H9 (cell line): Measurements from ENCODE around the gene EN1. TPM values are rescaled to one million over a fixed set of nuclear protein-coding genes. Genes with fewer than 3 reads are reported as not detected.

Experiments used
- DNase-seq: peaks from one replicate; pipeline ENCODE4 v3.0.0-alpha.2; 2017
- H2AFZ ChIP-seq: one replicate; pipeline ENCODE4 v1.6.1; 2013; ENCODE audit warnings: mild to moderate bottlenecking, low read length, control low read depth, moderate library complexity
- H2AK5ac ChIP-seq: 2 replicates; pipeline ENCODE4 v1.6.1; 2013; ENCODE audit warnings: low read length, control low read depth, mixed read lengths; ENCODE audit not compliant: insufficient read length
- H2BK120ac ChIP-seq: one replicate; pipeline ENCODE4 v1.6.1; 2013; ENCODE audit warnings: low read depth, mild to moderate bottlenecking, low read length, control low read depth, inconsistent platforms; ENCODE audit not compliant: poor library complexity, severe bottlenecking
- H2BK12ac ChIP-seq: 2 replicates; pipeline ENCODE4 v1.6.1; 2013; ENCODE audit warnings: low read length, control low read depth, mixed read lengths, low read depth; ENCODE audit not compliant: insufficient read length
- H2BK15ac ChIP-seq: 2 replicates; pipeline ENCODE4 v1.6.1; 2013; ENCODE audit warnings: low read depth, low read length, control low read depth
- H2BK20ac ChIP-seq: one replicate; pipeline ENCODE4 v1.6.1; 2013; ENCODE audit warnings: low read depth, mild to moderate bottlenecking, low read length, control low read depth, inconsistent platforms; ENCODE audit not compliant: poor library complexity, severe bottlenecking
- H2BK5ac ChIP-seq: 2 replicates; pipeline ENCODE4 v1.6.1; 2013; ENCODE audit warnings: low read length, control low read depth, mixed read lengths; ENCODE audit not compliant: insufficient read length
- H3K14ac ChIP-seq: 2 replicates; pipeline ENCODE4 v1.6.1; 2013; ENCODE audit warnings: low read length, control low read depth; ENCODE audit not compliant: insufficient read depth
- H3K18ac ChIP-seq: 2 replicates; pipeline ENCODE4 v1.6.1; 2013; ENCODE audit warnings: low read depth, mild to moderate bottlenecking, mixed read lengths, low read length, control low read depth; ENCODE audit not compliant: insufficient read length
- H3K23ac ChIP-seq: 2 replicates; pipeline ENCODE4 v1.6.1; 2013; ENCODE audit warnings: low read length, control low read depth, mixed read lengths, low read depth; ENCODE audit not compliant: insufficient read length
- H3K23me2 ChIP-seq: 2 replicates; pipeline ENCODE4 v1.6.1; 2013; ENCODE audit warnings: low read depth, mild to moderate bottlenecking, mixed read lengths, low read length, control low read depth; ENCODE audit not compliant: insufficient read length, poor library complexity, severe bottlenecking
- H3K27ac ChIP-seq: 2 replicates; pipeline ENCODE4 v1.5.1; 2013; ENCODE audit warnings: low read length, control low read depth, mixed read lengths, low read depth; ENCODE audit not compliant: insufficient read length
- H3K27me3 ChIP-seq: 2 replicates; pipeline ENCODE4 v1.6.1; 2013; ENCODE audit warnings: low read length, control low read depth, inconsistent platforms; ENCODE audit not compliant: insufficient read depth
- H3K4ac ChIP-seq: 2 replicates; pipeline ENCODE4 v1.6.1; 2013; ENCODE audit warnings: low read depth, mild to moderate bottlenecking, control low read depth, inconsistent platforms, low read length, moderate library complexity
- H3K4me1 ChIP-seq: 2 replicates; pipeline ENCODE4 v1.6.1; 2013; ENCODE audit warnings: low read length, control low read depth, inconsistent platforms; ENCODE audit not compliant: insufficient read depth
- H3K4me2 ChIP-seq: 2 replicates; pipeline ENCODE4 v1.6.1; 2013; ENCODE audit warnings: low read length, control low read depth, mixed read lengths; ENCODE audit not compliant: insufficient read length, insufficient read depth
- H3K56ac ChIP-seq: 2 replicates; pipeline ENCODE4 v1.6.1; 2013; ENCODE audit warnings: low read depth, mild to moderate bottlenecking, mixed read lengths, low read length, control low read depth; ENCODE audit not compliant: insufficient read length
- H3K79me1 ChIP-seq: 2 replicates; pipeline ENCODE4 v1.6.1; 2013; ENCODE audit warnings: low read depth, mild to moderate bottlenecking, moderate library complexity, low read length, control low read depth, inconsistent platforms; ENCODE audit not compliant: insufficient read depth, poor library complexity, severe bottlenecking
- H3K79me2 ChIP-seq: 2 replicates; pipeline ENCODE4 v1.6.1; 2013; ENCODE audit warnings: low read length, control low read depth, inconsistent platforms; ENCODE audit not compliant: insufficient read depth
- H3K9ac ChIP-seq: 2 replicates; pipeline ENCODE4 v1.6.1; 2013; ENCODE audit warnings: low read length, control low read depth, mixed read lengths; ENCODE audit not compliant: insufficient read length; ENCODE audit errors: extremely low read depth
- H3K9me3 ChIP-seq: one replicate; pipeline ENCODE4 v1.6.1; 2013; ENCODE audit warnings: low read depth, low read length, inconsistent platforms; ENCODE audit not compliant: control insufficient read depth
- H3T11ph ChIP-seq: one replicate; pipeline ENCODE4 v1.6.1; 2013; ENCODE audit warnings: mild to moderate bottlenecking, low read length, control low read depth, inconsistent platforms
- H4K20me1 ChIP-seq: one replicate; pipeline ENCODE4 v1.6.1; 2013; ENCODE audit not compliant: control insufficient read depth, insufficient read length, insufficient read depth
- H4K5ac ChIP-seq: 2 replicates; pipeline ENCODE4 v1.6.1; 2013; ENCODE audit warnings: low read depth, mild to moderate bottlenecking, mixed read lengths, low read length, control low read depth; ENCODE audit not compliant: insufficient read length
- H4K8ac ChIP-seq: replicated peaks from 2 replicates; pipeline ENCODE4 v1.6.1; 2013; ENCODE audit warnings: low read length, control low read depth, mixed read lengths, low read depth; ENCODE audit not compliant: insufficient read length
- H4K91ac ChIP-seq: 2 replicates; pipeline ENCODE4 v1.6.1; 2013; ENCODE audit warnings: low read depth, mild to moderate bottlenecking, moderate library complexity, mixed read lengths, low read length, control low read depth; ENCODE audit not compliant: insufficient read length
- H3K27ac Mint-ChIP-seq, 3 experiments: 2 replicates in 2 of 3; 3 replicates in 1 of 3; pipeline ENCODE4 v1.8.0; 2020 to 2021; ENCODE audit warnings: mixed read lengths in 3 of 3, mild to moderate bottlenecking in 1 of 3, moderate library complexity in 1 of 3
- H3K27me3 Mint-ChIP-seq: 2 replicates; pipeline ENCODE4 v1.8.0; 2021; ENCODE audit warnings: low read depth, mild to moderate bottlenecking, moderate library complexity, mixed read lengths
- H3K36me3 Mint-ChIP-seq, 3 experiments: 2 replicates in 2 of 3; 3 replicates in 1 of 3; pipeline ENCODE4 v1.8.0; 2020 to 2021; ENCODE audit warnings: low read depth in 3 of 3, mixed read lengths in 3 of 3; ENCODE audit not compliant: insufficient read depth in 1 of 3
- H3K4me1 Mint-ChIP-seq, 2 experiments: 2 replicates each; pipeline ENCODE4 v1.8.0; 2020; ENCODE audit warnings: mixed read lengths in 2 of 2
- H3K4me3 Mint-ChIP-seq, 2 experiments: 2 replicates in 1 of 2; 3 replicates in 1 of 2; pipeline ENCODE4 v1.8.0; 2020 to 2021; ENCODE audit warnings: mild to moderate bottlenecking in 2 of 2, mixed read lengths in 2 of 2, moderate library complexity in 1 of 2
- H3K9me3 Mint-ChIP-seq, 2 experiments: 2 replicates in 1 of 2; 3 replicates in 1 of 2; pipeline ENCODE4 v1.8.0; 2020; ENCODE audit warnings: mild to moderate bottlenecking in 2 of 2, mixed read lengths in 2 of 2, moderate library complexity in 1 of 2
- WGBS: extraction: QIAGEN DNeasy Blood & Tissue Kit; methylation state at CpG from one replicate; pipeline ENCODE4 v1.1.7; 2013; ENCODE audit warnings: missing lambda C conversion rate, low lambda C conversion rate, mixed read lengths; ENCODE audit not compliant: insufficient read length; ENCODE audit errors: extremely low coverage; 5-methylcytosine and 5-hydroxymethylcytosine counted together
- total RNA-seq: library from RNA; stranded (reverse); gene quantifications from 2 replicates; pipeline ENCODE4 v1.2.1, GENCODE V29; 2021
- TF ChIP-seq, protein P1 (sequence below): fragments of 200-600 bp; sonication (generic); conservative IDR thresholded peaks from 3 replicates; pipeline ENCODE4 v1.8.0; 2021; ENCODE audit warnings: antibody characterized with exemption, mild to moderate bottlenecking

EN1 gene
- total RNA-seq, 1 experiment from 2014 or later: not detected

DNA sequence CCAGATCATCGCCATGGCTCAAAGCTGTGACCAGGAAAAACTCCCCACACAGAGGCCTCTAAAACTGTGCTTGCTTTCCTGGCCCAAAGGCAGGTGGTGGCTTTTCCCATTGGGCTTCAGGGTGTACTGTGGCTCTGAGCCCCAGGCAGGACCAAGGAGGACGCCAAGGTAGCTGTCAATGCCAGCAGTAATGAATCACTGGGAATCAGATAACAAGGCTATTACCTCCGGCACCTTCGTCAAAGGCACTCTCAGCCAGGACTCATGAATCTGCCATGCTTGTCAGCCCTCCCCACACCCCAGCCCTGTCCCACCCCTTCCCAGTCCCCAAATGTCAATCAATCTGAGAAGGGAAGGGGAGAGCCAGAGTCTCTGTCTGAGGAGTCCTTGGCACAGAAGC lies 27.9 kb upstream of the EN1 start:
- no peak overlapping the region for H2BK15ac ChIP-seq
- peaks cover 53% of the 10 kb centered on the region for H3K27me3 Mint-ChIP-seq
- no peak overlapping the region for H3K4me2 ChIP-seq
- H3K36me3 Mint-ChIP-seq: no peaks in the 10 kb centered on the region
- H3K79me2 ChIP-seq: no peaks in the 10 kb centered on the region
- H3K27me3 ChIP-seq: no peaks in the 10 kb centered on the region; the same call in 1 of the 2 replicates
- no peaks in the 10 kb centered on the region for H3K9me3 ChIP-seq
- H3K27ac ChIP-seq: no peak overlapping the region
- no peak overlapping the region for H3K9ac ChIP-seq
- H2BK5ac ChIP-seq: no peak overlapping the region
- H2BK12ac ChIP-seq: no peak overlapping the region
- H3K4me1 ChIP-seq: no peaks in the 10 kb centered on the region
- no CpG with 5 or more reads among the region's 4 CpGs for WGBS
- H2BK120ac ChIP-seq: no peak overlapping the region
- DNase-seq: no peak
- H3K4me1 Mint-ChIP-seq: no peaks in the 10 kb centered on the region
- no peak overlapping the region for H2AK5ac ChIP-seq
- no peaks in the 10 kb centered on the region for H3K9me3 Mint-ChIP-seq
- no peak overlapping the region for H2AFZ ChIP-seq
- no peaks in the 10 kb centered on the region for H3K79me1 ChIP-seq
- no peak overlapping the region for H3K56ac ChIP-seq
- H3K27ac Mint-ChIP-seq: no peak overlapping the region
- no peak overlapping the region for H2BK20ac ChIP-seq
- TF ChIP-seq, protein P1, sequence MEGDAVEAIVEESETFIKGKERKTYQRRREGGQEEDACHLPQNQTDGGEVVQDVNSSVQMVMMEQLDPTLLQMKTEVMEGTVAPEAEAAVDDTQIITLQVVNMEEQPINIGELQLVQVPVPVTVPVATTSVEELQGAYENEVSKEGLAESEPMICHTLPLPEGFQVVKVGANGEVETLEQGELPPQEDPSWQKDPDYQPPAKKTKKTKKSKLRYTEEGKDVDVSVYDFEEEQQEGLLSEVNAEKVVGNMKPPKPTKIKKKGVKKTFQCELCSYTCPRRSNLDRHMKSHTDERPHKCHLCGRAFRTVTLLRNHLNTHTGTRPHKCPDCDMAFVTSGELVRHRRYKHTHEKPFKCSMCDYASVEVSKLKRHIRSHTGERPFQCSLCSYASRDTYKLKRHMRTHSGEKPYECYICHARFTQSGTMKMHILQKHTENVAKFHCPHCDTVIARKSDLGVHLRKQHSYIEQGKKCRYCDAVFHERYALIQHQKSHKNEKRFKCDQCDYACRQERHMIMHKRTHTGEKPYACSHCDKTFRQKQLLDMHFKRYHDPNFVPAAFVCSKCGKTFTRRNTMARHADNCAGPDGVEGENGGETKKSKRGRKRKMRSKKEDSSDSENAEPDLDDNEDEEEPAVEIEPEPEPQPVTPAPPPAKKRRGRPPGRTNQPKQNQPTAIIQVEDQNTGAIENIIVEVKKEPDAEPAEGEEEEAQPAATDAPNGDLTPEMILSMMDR: no peak
- no peaks in the 10 kb centered on the region for H4K20me1 ChIP-seq
- H4K8ac ChIP-seq: no peak overlapping the region
- H4K91ac ChIP-seq: no peak overlapping the region
- no peak overlapping the region for H3T11ph ChIP-seq
- no peak overlapping the region for H3K23ac ChIP-seq
- H4K5ac ChIP-seq: no peak overlapping the region
- H3K18ac ChIP-seq: no peak overlapping the region
- no peaks in the 10 kb centered on the region for H3K23me2 ChIP-seq
- no peak overlapping the region for H3K4me3 Mint-ChIP-seq
- no peak overlapping the region for H3K14ac ChIP-seq
- H3K4ac ChIP-seq: no peak overlapping the region
